GM18909 (cell line): Measurements from ENCODE around the gene STX19.
"Not testable (repeated sequence)": the region's sequence is repeated elsewhere in the genome, so short reads cannot be mapped to it uniquely, and the experiment has no call there.

Source experiments
- ATAC-seq: cut with Tn5 transposase; IDR thresholded peaks from one replicate; pipeline ENCODE4 v1.9.1; 2021; ENCODE audit warnings: mild to moderate bottlenecking; ENCODE audit not compliant: unreplicated experiment, poor library complexity

STX19 gene

DNA sequence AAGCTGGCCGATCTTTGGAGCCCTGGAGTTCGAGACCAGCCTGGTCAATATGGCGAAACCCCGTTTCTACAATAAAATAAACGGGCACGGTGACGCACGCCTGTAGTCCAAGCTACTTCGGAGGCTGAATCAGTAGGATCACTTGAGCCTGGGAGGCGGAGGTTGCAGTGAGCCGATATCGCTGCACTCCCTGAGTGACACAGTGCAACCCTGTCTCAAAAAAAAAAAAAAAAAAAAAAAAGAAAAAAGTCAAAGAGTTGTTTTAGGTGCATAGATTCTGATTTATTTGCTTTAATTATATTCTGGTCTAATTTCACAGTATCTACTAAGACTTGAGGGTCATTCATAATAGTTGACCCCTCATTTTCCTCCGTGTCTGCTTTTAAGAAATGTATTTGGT, 46.7 kb downstream of the STX19 start:
- no peak for ATAC-seq

DNA sequence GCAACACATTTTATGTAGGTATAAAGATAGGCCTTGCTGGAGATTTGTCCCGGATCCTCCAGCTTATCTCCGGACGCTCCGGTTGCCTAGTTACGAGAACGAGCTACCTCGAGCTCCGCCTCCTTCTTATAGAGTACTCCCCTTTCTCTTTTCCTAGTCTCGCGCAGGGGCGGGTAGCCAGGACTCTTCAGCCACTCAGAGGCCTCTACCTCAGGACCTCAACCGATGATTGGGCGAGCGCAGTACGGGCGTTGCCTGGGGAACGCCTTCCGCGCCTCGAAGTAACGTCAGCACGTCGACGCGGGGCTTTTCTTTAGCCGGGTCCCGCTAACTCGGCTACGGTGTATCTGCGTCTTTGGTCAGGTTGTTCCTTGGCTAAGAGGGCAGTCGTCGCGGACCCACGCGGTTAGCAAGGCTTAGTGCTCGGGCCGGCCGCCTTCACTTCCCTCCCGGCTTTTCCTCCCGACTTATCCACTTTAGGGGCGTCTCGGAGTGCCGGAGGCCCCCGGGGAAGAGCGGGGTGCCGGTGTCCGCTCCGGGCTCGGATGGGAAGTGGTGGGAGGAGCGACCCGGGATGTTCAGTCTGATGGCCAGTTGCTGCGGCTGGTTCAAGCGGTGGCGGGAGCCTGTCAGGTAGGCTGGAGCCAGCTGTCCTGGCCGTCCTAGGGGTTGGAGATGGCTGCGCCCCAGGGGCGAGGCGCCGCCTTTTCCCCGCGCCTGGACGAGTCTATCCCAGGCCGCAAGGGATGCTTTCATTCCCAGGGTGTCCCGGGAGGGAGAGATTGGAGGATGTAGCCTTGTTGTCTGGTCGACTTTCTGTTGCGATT, 48.3 kb downstream of the STX19 start, which contains the start of gene ARL13B:
Gene ARL13B (plus strand): TSS at position 306 of the 827 bp plus-strand sequence. CDS start 269 bp downstream, at position 575.
- ATAC-seq: peak; percentile 100

DNA sequence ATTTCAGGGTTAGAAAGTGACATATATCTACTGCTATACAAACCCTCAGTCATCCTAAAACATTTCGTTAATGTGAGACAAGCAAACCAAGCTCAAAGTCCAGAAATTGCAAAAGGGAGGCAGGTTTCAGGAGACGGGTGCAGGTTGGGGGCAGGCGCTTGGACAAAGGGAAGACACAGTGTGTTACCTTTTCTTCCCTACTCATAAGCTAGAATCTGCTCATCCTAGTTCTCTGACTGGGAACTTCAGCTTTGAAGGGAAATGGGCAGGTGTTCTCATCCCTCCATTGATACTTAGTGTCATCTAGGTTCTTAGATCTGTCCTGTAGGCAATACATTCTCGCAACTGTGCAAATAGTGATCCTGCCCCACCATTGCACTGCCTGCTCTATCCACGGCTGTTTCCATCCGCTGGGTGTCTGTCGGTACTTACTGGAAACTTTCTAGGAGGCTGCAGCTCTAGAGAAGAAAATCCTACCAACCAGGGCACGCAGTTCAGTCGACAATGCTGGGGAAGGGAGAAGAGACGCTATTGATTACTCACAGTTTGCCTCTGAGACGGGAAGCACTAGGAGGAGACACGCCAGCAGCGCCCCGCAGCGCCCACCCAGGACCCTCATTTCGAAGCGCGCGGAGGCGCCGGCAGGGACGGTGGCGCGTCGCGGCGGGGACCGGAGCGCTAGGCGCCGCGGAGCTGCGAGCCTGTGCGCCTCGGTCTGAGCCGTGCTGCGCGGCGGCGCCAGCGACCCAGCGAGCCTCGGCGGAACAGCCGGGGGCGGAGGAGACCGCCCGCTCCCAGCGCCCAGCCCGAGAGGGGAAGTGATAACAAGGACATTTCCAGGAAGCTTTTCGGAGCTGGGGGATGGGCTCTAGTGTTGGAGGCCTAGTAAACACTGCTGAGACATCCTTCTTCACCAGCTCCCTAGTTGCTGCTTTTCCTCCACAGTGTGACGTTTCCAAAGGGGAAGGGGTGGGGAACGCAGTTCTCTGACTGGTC, 55.0 kb downstream of the STX19 start, which contains the start of gene PROS1:
Gene PROS1 (minus strand): TSS at position 766 of the 996 bp plus-strand sequence. CDS start 147 bp downstream, at position 619.
- ATAC-seq: peak; percentile 90

DNA sequence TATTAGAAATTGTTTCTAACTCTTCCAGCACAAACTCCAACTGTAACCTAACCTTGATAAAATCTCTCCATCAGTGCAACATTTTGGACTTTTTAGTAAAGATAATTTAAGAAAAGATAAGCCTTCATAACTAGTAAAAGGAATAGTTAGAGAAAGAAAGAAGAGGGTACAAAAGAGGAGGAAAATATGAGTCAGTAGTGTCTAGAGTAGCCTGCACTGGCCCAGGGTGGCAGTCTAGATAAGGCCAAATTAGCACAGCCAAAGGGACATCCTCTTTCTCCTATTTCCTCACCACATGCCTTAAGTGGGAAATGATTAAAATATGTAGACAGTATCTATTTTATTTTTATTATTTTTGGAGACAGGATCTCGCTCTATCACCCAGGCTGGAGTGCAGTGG, 58.4 kb downstream of the STX19 start:
- ATAC-seq: no peak

DNA sequence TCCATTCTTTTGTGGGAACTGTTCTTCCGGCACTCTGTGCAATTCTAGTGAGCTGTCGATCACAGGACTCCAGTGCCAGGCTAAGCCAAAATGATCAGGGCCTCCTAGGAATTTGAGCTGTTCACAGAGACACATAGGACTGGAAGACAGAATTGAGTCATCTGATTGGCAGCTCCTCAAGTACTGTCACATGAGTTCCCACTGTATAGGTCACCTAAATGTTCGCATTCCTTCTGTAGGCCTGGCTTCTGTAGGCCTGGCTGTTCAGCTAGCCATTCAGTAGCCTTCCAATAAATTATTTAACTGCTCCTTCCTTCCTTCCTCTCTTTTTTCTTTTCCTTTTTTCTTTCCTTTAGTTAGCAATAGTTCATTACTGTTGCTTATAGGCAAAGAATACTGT, 59.0 kb downstream of the STX19 start:
- ATAC-seq: no peak

DNA sequence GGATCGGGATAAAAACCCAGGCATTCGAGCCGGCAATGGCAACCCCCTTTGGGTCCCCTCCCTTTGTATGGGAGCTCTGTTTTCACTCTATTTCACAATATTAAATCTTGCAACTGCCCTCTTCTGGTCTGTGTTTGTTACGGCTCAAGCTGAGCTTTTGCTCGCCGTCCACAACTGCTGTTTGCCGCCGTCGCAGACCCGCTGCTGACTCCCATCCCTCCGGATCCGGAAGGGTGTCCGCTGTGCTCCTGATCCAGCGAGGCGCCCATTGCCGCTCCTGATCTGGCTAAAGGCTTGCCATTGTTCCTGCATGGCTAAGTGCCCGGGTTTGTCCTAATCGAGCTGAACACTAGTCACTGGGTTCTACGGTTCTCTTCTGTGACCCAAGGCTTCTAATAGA, 63.3 kb downstream of the STX19 start:
- ATAC-seq: not testable (repeated sequence)
